OCI-LY1 (cell line): ENCODE measurements around the gene KCNN3.

Experiments
- H2AFZ ChIP-seq: fragments of 200-600 bp; sonication (generic), shearing (Covaris generic); 2 replicates; pipeline ENCODE4 v1.6.0; 2014; ENCODE audit warnings: antibody characterized with exemption, mild to moderate bottlenecking, low read length
- H3F3A ChIP-seq: fragments of 200-600 bp; sonication (generic), shearing (Covaris generic); 2 replicates; pipeline ENCODE4 v1.6.0; 2014; ENCODE audit warnings: mild to moderate bottlenecking, antibody characterized with exemption, low read length, moderate library complexity; ENCODE audit not compliant: insufficient read depth
- H3K27ac ChIP-seq: fragments of 200-600 bp; sonication (generic); 2 replicates; pipeline ENCODE4 v1.5.1; 2014; ENCODE audit warnings: low read length, mixed run types, mild to moderate bottlenecking, low read depth; ENCODE audit not compliant: poor library complexity, severe bottlenecking
- H3K27me3 ChIP-seq: fragments of 200-600 bp; sonication (generic); 2 replicates; pipeline ENCODE4 v1.6.0; 2014; ENCODE audit warnings: antibody characterized with exemption, mild to moderate bottlenecking, low read length, moderate library complexity; ENCODE audit not compliant: insufficient read depth
- H3K36me3 ChIP-seq: fragments of 200-600 bp; sonication (generic); 2 replicates; pipeline ENCODE4 v1.6.1; 2014; ENCODE audit warnings: mild to moderate bottlenecking, antibody characterized with exemption, low read length, moderate library complexity, mixed read lengths; ENCODE audit not compliant: insufficient read depth
- H3K4me1 ChIP-seq: fragments of 200-600 bp; sonication (generic); 2 replicates; pipeline ENCODE4 v1.5.1; 2014; ENCODE audit warnings: mild to moderate bottlenecking, low read length, moderate library complexity; ENCODE audit not compliant: insufficient read depth, severe bottlenecking
- H3K4me2 ChIP-seq: fragments of 200-600 bp; sonication (generic), shearing (Covaris generic); 2 replicates; pipeline ENCODE4 v1.6.1; 2014; ENCODE audit warnings: low read length
- H3K4me3 ChIP-seq: fragments of 200-600 bp; sonication (generic); 2 replicates; pipeline ENCODE4 v1.5.1; 2014; ENCODE audit warnings: low read length, low read depth, mild to moderate bottlenecking, mixed read lengths; ENCODE audit not compliant: poor library complexity, severe bottlenecking
- H3K79me2 ChIP-seq: fragments of 200-600 bp; shearing (Covaris generic); 2 replicates; pipeline ENCODE4 v1.6.1; 2016; ENCODE audit warnings: mixed run types, low read length, mixed read lengths; ENCODE audit not compliant: insufficient read depth
- H3K9ac ChIP-seq: fragments of 200-600 bp; sonication (generic), shearing (Covaris generic); 2 replicates; pipeline ENCODE4 v1.6.1; 2014; ENCODE audit warnings: mild to moderate bottlenecking, low read length, mixed read lengths
- H3K9me2 ChIP-seq: fragments of 200-600 bp; sonication (generic), shearing (Covaris generic); 2 replicates; pipeline ENCODE4 v1.6.1; 2014; ENCODE audit warnings: low read depth, mild to moderate bottlenecking, low read length, mixed read lengths
- H3K9me3 ChIP-seq: fragments of 200-600 bp; shearing (Covaris generic); 2 replicates; pipeline ENCODE4 v1.6.1; 2014; ENCODE audit warnings: low read length, mixed read lengths
- H4K20me1 ChIP-seq: fragments of 200-600 bp; sonication (generic), shearing (Covaris generic); 2 replicates; pipeline ENCODE4 v1.6.0; 2016; ENCODE audit warnings: mild to moderate bottlenecking, low read length; ENCODE audit not compliant: insufficient read depth
- CTCF ChIP-seq: fragments of 200-600 bp; sonication (generic), shearing (Covaris generic); IDR thresholded peaks from 2 replicates; pipeline ENCODE4 v1.5.1; 2017; ENCODE audit warnings: mild to moderate bottlenecking, antibody characterized with exemption, low read length, moderate library complexity, mixed read lengths
- EZH2 ChIP-seq: fragments of 200-600 bp; sonication (generic), shearing (Covaris generic); IDR thresholded peaks from 2 replicates; pipeline ENCODE4 v1.8.0; 2017; ENCODE audit warnings: borderline replicate concordance, mixed run types, mild to moderate bottlenecking, antibody characterized with exemption, low read length, moderate library complexity, mixed read lengths

KCNN3 gene

DNA sequence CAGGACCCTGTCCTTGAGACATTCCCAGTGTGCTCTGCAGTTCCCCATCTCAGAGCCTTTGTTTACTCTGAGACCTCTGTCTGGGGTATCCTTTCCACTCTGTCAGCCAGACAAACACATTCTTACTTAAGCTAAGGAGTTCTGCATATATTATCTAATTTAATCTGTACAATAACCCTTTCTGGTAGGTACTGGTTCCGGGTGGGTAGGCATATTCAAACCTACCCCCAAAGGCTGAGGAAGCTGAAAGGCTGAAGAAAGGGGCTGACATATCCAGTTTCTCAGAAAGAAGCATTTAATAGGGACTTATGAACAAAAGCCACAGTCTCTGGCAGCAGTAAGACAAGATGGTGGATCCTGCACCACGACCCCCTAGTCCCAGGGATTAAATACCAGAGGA lies 53.1 kb downstream of the KCNN3 start:
- H3K9ac ChIP-seq, result no peak overlapping the region
- H3K4me2 ChIP-seq, result no peak overlapping the region
- H3K9me2 ChIP-seq, result no peaks in the 10 kb centered on the region
- no peaks in the 10 kb centered on the region for H3F3A ChIP-seq
- no peaks in the 10 kb centered on the region for H3K79me2 ChIP-seq
- H2AFZ ChIP-seq, result no peak overlapping the region
- peak overlapping the region; percentile 15 for H3K27ac ChIP-seq
- no peak overlapping the region for H3K4me3 ChIP-seq
- H3K27me3 ChIP-seq, result no peaks in the 10 kb centered on the region
- H3K4me1 ChIP-seq, result peaks cover 23% of the 10 kb centered on the region
- H4K20me1 ChIP-seq, result no peaks in the 10 kb centered on the region
- no peak for TF ChIP-seq EZH2
- no peak for TF ChIP-seq CTCF
- H3K9me3 ChIP-seq, result no peaks in the 10 kb centered on the region
- H3K36me3 ChIP-seq, result peaks cover 77% of the 10 kb centered on the region

GRCh38 chr1:154816369-154816768 lies 53.7 kb downstream of the KCNN3 start:
- Histone ChIP-seq H3K9ac (no peak overlapping the region), H3K4me2 (no peak overlapping the region), H3K9me2 (no peaks in the 10 kb centered on the region), H3K27me3 (no peaks in the 10 kb centered on the region), H3K79me2 (no peaks in the 10 kb centered on the region), H3K4me3 (no peak overlapping the region), H2AFZ (no peak overlapping the region), H3K9me3 (no peaks in the 10 kb centered on the region), H3K36me3 (peaks cover 71% of the 10 kb centered on the region), H3K27ac (no peak overlapping the region), H3F3A (no peaks in the 10 kb centered on the region), H3K4me1 (peaks cover 23% of the 10 kb centered on the region), H4K20me1 (no peaks in the 10 kb centered on the region)
- TF ChIP-seq EZH2, result no peak
- no peak for TF ChIP-seq CTCF

DNA sequence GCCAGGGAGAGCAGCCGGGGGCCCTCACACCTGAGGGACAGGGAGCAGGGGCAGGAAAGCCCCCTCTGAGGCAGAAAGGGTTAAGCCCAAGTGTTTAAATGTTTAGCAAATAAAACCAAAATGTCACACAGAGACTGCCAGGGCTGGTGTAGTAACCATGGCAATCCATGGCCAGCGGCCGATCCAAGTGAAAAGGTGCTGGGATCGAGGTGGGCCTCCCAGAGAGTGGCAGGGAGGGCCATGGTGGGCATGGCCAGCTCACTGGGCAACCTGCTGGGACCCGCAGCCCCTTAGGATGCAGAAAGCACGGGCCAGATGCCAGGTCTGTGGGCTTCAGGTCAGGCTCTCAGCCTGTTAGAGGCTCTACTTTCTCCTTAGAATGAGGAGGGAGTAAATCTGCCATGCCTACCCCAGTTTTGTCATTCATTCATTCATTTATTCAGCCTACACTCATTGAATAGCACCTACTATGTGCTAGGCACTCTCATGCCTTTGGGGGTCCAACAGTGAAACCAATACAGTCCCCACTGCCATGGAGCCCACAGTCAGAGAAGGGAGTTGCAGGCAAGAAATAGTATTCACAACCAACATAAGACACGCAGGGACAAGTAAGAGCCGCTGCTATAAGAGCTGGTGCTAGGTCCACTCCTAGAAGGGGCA lies 56.1 kb downstream of the KCNN3 start:
- no peaks in the 10 kb centered on the region for H3K27me3 ChIP-seq
- H3K9me2 ChIP-seq, result no peaks in the 10 kb centered on the region
- H3K27ac ChIP-seq, result no peak overlapping the region
- no peaks in the 10 kb centered on the region for H3K9me3 ChIP-seq
- no peaks in the 10 kb centered on the region for H3K79me2 ChIP-seq
- H4K20me1 ChIP-seq, result no peaks in the 10 kb centered on the region
- H3K4me1 ChIP-seq, result peaks cover 33% of the 10 kb centered on the region
- H3F3A ChIP-seq, result no peaks in the 10 kb centered on the region
- TF ChIP-seq EZH2 (no peak), CTCF (no peak)
- H3K4me2 ChIP-seq, result no peak overlapping the region
- H2AFZ ChIP-seq, result no peak overlapping the region
- H3K36me3 ChIP-seq, result peaks cover 51% of the 10 kb centered on the region
- no peak overlapping the region for H3K4me3 ChIP-seq
- H3K9ac ChIP-seq, result no peak overlapping the region
